ENCODE measurements around the gene C16orf86.
A peak's percentile ranks its signal among the peaks of the same experiment; 100 is the strongest.

C16orf86 gene

GRCh38 chr16:67654403-67654911, 12.2 kb upstream of the C16orf86 start:
- no peak for DNase-seq

- DNase-seq: no peak
Measured at GRCh38 chr16:67655363-67655762, 11.3 kb upstream of the C16orf86 start.

GRCh38 chr16:67656344-67657016, 10.1 kb upstream of the C16orf86 start:
- DNase-seq: no peak

- no peak for DNase-seq
Measured at GRCh38 chr16:67657017-67657608, 9.5 kb upstream of the C16orf86 start.

GRCh38 chr16:67657751-67658518, 8.7 kb upstream of the C16orf86 start:
- DNase-seq: no peak

GRCh38 chr16:67658849-67659674, 7.6 kb upstream of the C16orf86 start:
- no peak for DNase-seq

- DNase-seq: peak; percentile 65
Measured at GRCh38 chr16:67659675-67660563, 6.7 kb upstream of the C16orf86 start, which contains the start of gene ACD. Gene ACD (minus strand): TSS chr16:67660260. CDS start chr16:67660220, 40 bp downstream.

GRCh38 chr16:67660564-67661028, 6.0 kb upstream of the C16orf86 start, which contains the start of gene PARD6A:
Gene PARD6A (plus strand): TSS chr16:67660960. CDS start chr16:67661039, 79 bp downstream.
- DNase-seq: peak; percentile 92

- no peak for DNase-seq
Measured at GRCh38 chr16:67661101-67661761, 5.4 kb upstream of the C16orf86 start.

GRCh38 chr16:67661886-67662652, 4.5 kb upstream of the C16orf86 start:
- DNase-seq: no peak

GRCh38 chr16:67662653-67663010, 4.0 kb upstream of the C16orf86 start:
- DNase-seq: no peak

- DNase-seq: no peak
Measured at GRCh38 chr16:67663151-67663876, 3.3 kb upstream of the C16orf86 start.

- no peak for DNase-seq
Measured at GRCh38 chr16:67663877-67664222, 2.8 kb upstream of the C16orf86 start.

- no peak for DNase-seq
Measured at GRCh38 chr16:67664258-67664657, 2.4 kb upstream of the C16orf86 start.

- DNase-seq: no peak
Measured at GRCh38 chr16:67664871-67665270, 1.7 kb upstream of the C16orf86 start.

- DNase-seq: no peak
Measured at GRCh38 chr16:67665598-67665997, 1.0 kb upstream of the C16orf86 start.

- DNase-seq: no peak
Measured at GRCh38 chr16:67666032-67666551, 522 bp upstream of the C16orf86 start.

GRCh38 chr16:67667453-67667816, 821 bp downstream of the C16orf86 start:
- no peak for DNase-seq

- peak; percentile 83 for DNase-seq
Measured at GRCh38 chr16:67667817-67668494, 1.3 kb downstream of the C16orf86 start.

Data from amniotic stem cell (primary cell).